Neuronal stem cell (in vitro differentiated cells): ENCODE measurements around the gene C11orf97.
A peak's percentile ranks its signal among the peaks of the same experiment; 100 is the strongest.

ENCODE experiments used
- DNase-seq: peaks from one replicate; pipeline ENCODE4 v3.0.0-alpha.2; 2013; ENCODE audit warnings: low spot score
- H2AFZ ChIP-seq: one replicate; pipeline ENCODE4 v1.6.1; 2013; ENCODE audit warnings: mild to moderate bottlenecking, low read length, inconsistent platforms
- H2AK5ac ChIP-seq: 2 replicates; pipeline ENCODE4 v1.6.1; 2013; ENCODE audit warnings: low read depth, mild to moderate bottlenecking, inconsistent platforms, low read length, moderate library complexity, mixed read lengths
- H2BK120ac ChIP-seq: 2 replicates; pipeline ENCODE4 v1.6.1; 2013; ENCODE audit warnings: low read depth, mild to moderate bottlenecking, inconsistent platforms, low read length, moderate library complexity, mixed read lengths
- H2BK12ac ChIP-seq: one replicate; pipeline ENCODE4 v1.6.1; 2013; ENCODE audit warnings: low read length, inconsistent platforms
- H2BK15ac ChIP-seq: 2 replicates; pipeline ENCODE4 v1.6.1; 2013; ENCODE audit warnings: mild to moderate bottlenecking, low read length, inconsistent platforms, mixed read lengths
- H2BK5ac ChIP-seq: one replicate; pipeline ENCODE4 v1.6.1; 2013; ENCODE audit warnings: inconsistent platforms, mild to moderate bottlenecking, low read length, moderate library complexity
- H3K14ac ChIP-seq: one replicate; pipeline ENCODE4 v1.6.1; 2013; ENCODE audit warnings: low read length, inconsistent platforms
- H3K18ac ChIP-seq: 2 replicates; pipeline ENCODE4 v1.6.1; 2013; ENCODE audit warnings: low read length, inconsistent platforms
- H3K23ac ChIP-seq: 2 replicates; pipeline ENCODE4 v1.6.1; 2013; ENCODE audit warnings: low read depth, mild to moderate bottlenecking, mixed read lengths, low read length, inconsistent platforms; ENCODE audit not compliant: poor library complexity
- H3K27ac ChIP-seq: replicated peaks from 3 replicates; pipeline ENCODE4 v1.5.1; 2013; ENCODE audit warnings: low read length, inconsistent platforms
- H3K27me3 ChIP-seq, 3 experiments: 2 replicates each; pipeline ENCODE4 v1.6.1; 2013; ENCODE audit warnings: low read length in 3 of 3, mild to moderate bottlenecking in 2 of 3, inconsistent platforms in 1 of 3, low read depth in 1 of 3, mixed read lengths in 1 of 3, moderate library complexity in 1 of 3; ENCODE audit not compliant: control insufficient read depth in 3 of 3, insufficient read depth in 3 of 3
- H3K36me3 ChIP-seq, 2 donors: replicated peaks in 1 of 2; 2 replicates each; pipeline ENCODE4 v1.6.1; 2013; ENCODE audit warnings: low read length in 2 of 2; ENCODE audit not compliant: control insufficient read depth in 2 of 2, insufficient read depth in 2 of 2
- H3K4ac ChIP-seq: 2 replicates; pipeline ENCODE4 v1.6.1; 2013; ENCODE audit warnings: inconsistent platforms, mild to moderate bottlenecking, low read length, moderate library complexity
- H3K4me1 ChIP-seq, 2 donors: 1 replicate in 1 of 2; 2 replicates in 1 of 2; pipeline ENCODE4 v1.6.1; 2013; ENCODE audit warnings: low read length in 2 of 2, low read depth in 1 of 2; ENCODE audit not compliant: control insufficient read depth in 2 of 2, insufficient read depth in 1 of 2
- H3K4me2 ChIP-seq: one replicate; pipeline ENCODE4 v1.6.1; 2013; ENCODE audit warnings: mild to moderate bottlenecking, low read length, inconsistent platforms; ENCODE audit not compliant: insufficient read depth, poor library complexity, severe bottlenecking
- H3K4me3 ChIP-seq, 2 donors: 2 replicates each; pipeline ENCODE4 v1.5.1; 2013; ENCODE audit warnings: low read length in 2 of 2, mild to moderate bottlenecking in 2 of 2, inconsistent platforms in 1 of 2, moderate library complexity in 1 of 2
- H3K79me1 ChIP-seq: one replicate; pipeline ENCODE4 v1.6.1; 2013; ENCODE audit warnings: low read depth, mild to moderate bottlenecking, inconsistent platforms, low read length, moderate library complexity
- H3K9ac ChIP-seq: one replicate; pipeline ENCODE4 v1.6.1; 2013; ENCODE audit warnings: mild to moderate bottlenecking, low read depth, low read length, inconsistent platforms; ENCODE audit not compliant: poor library complexity
- H3K9me3 ChIP-seq, 2 donors: replicated peaks in 1 of 2; 2 replicates each; pipeline versions ENCODE3 to v1.6.1; 2013; ENCODE audit warnings: low read length in 2 of 2, mild to moderate bottlenecking in 2 of 2, inconsistent platforms in 1 of 2, low read depth in 1 of 2, mixed read lengths in 1 of 2, moderate library complexity in 1 of 2; ENCODE audit not compliant: control insufficient read depth in 2 of 2, insufficient read depth in 1 of 2
- H4K8ac ChIP-seq: one replicate; pipeline ENCODE4 v1.6.1; 2013; ENCODE audit warnings: low read depth, mild to moderate bottlenecking, inconsistent platforms, low read length, moderate library complexity
- H4K91ac ChIP-seq: one replicate; pipeline ENCODE4 v1.6.1; 2013; ENCODE audit warnings: low read length, low read depth, mild to moderate bottlenecking, inconsistent platforms; ENCODE audit not compliant: poor library complexity
- WGBS, 2 donors: extraction: QIAGEN DNeasy Blood & Tissue Kit; methylation state at CpG; one replicate each; pipeline ENCODE4 v1.1.7; 2013; ENCODE audit warnings: missing lambda C conversion rate in 2 of 2, mixed read lengths in 1 of 2; ENCODE audit not compliant: insufficient read length in 2 of 2, insufficient replicate concordance in 1 of 2; ENCODE audit errors: extremely low coverage in 2 of 2; 5-methylcytosine and 5-hydroxymethylcytosine counted together

C11orf97 gene

DNA sequence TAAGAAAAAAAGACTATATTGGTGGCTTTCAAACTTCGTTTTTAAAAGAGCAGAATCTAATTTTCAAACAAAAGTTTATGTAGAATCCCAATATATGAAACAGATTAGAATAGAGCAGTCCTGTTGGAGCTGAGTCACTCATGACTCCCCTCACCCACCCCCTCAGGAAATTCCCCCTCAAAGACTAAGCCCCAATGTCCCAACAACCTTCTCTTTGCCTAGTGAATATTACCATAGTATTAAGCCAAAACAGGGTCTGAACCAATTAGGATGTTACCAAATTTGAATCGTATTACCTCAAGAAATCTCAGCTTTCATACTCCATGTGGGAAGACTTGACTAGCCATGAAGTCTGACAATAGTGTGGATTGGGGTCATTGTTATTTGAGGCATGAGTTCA, 47.1 kb downstream of the C11orf97 start:
- peaks cover 0 to 4% of the 10 kb centered on the region in 2 donors for H3K4me1 ChIP-seq
- no peak overlapping the region for H2AFZ ChIP-seq
- H2AK5ac ChIP-seq, result no peak overlapping the region
- no peak overlapping the region for H3K4me3 ChIP-seq
- H3K27me3 ChIP-seq, result no peaks in the 10 kb centered on the region
- H3K36me3 ChIP-seq, result no peaks in the 10 kb centered on the region
- no peak overlapping the region for H3K9ac ChIP-seq
- H2BK5ac ChIP-seq, result no peak overlapping the region
- H3K9me3 ChIP-seq, result no peaks in the 10 kb centered on the region
- no peak for DNase-seq
- no peaks in the 10 kb centered on the region for H3K79me1 ChIP-seq
- H3K14ac ChIP-seq, result no peak overlapping the region
- no peak overlapping the region for H4K91ac ChIP-seq
- H3K27ac ChIP-seq, result no peak overlapping the region
- no peak overlapping the region for H2BK120ac ChIP-seq
- no peak overlapping the region for H3K4ac ChIP-seq
- H3K18ac ChIP-seq, result no peak overlapping the region
- no CpG with 5 or more reads among the region's 2 CpGs for WGBS, 2 donors
- H3K23ac ChIP-seq, result no peak overlapping the region
- H4K8ac ChIP-seq, result no peak overlapping the region
- H3K4me2 ChIP-seq, result no peak overlapping the region
- H2BK15ac ChIP-seq, result no peak overlapping the region
- no peak overlapping the region for H2BK12ac ChIP-seq

DNA sequence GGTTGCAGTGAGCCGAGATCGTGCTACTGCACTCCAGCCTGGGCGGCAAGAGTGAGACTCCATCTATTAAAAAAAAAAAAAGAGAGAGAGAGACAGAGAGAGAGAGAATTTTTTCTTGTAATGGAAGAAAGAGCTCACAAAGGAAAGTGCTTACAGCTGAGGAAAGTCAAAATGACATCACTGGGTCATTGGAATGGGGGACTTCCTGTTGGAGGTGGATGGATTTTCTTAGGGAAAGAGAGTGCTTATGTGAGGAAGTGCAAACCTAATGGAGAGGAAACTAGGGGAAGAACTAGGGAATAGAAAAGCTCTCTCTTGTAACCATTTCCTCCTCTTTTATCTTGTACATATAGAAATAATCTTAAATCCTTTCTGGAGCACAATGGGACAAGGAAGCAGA, 48.6 kb downstream of the C11orf97 start:
- Histone ChIP-seq H3K27ac (no peak overlapping the region), H2BK120ac (no peak overlapping the region), H4K91ac (no peak overlapping the region), H3K4me3 (no peak overlapping the region), H3K36me3 (no peaks in the 10 kb centered on the region), H3K9ac (no peak overlapping the region), H3K4me1 (peaks cover 0 to 4% of the 10 kb centered on the region in 2 donors), H3K79me1 (no peaks in the 10 kb centered on the region), H2BK5ac (no peak overlapping the region), H3K27me3 (no peaks in the 10 kb centered on the region), H3K9me3 (no peaks in the 10 kb centered on the region), H3K23ac (no peak overlapping the region), H3K4ac (no peak overlapping the region), H2AK5ac (no peak overlapping the region), H2BK12ac (no peak overlapping the region), H3K18ac (no peak overlapping the region), H2AFZ (no peak overlapping the region), H2BK15ac (no peak overlapping the region), H3K4me2 (no peak overlapping the region), H4K8ac (no peak overlapping the region), H3K14ac (no peak overlapping the region)
- no CpG with 5 or more reads among the region's 3 CpGs for WGBS, 2 donors
- no peak for DNase-seq

DNA sequence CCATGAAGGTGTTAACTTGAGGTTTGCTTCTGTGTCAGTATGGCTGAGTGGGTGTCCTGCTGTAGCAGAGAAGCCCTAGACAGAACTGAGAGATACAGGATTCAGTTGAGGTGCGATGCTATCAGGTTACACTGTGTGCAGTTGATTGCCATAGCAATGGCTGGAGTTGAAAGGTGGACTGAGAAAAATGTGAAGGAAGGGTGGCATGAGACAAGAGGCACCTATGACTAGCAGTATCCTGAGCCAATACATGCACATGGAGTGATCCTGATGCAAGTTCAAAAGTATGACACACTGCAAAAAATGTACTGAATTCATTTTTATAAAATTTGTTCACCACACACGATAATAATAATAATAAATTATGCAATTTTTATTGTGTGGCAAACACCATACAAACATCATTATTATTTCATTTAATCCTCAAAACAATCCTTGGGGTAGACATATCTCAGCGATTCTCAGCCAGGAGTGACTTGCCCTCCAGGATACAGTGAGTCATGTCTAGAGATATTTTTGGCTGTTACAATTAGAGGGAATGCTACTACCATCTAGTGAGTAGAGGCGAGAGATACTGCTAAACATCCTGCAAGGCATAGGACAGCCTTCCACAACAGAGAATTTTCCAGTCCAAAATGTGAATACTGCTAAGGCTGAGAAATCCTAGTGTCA, 51.1 kb downstream of the C11orf97 start:
- Histone ChIP-seq H2BK15ac (no peak overlapping the region), H3K36me3 (no peaks in the 10 kb centered on the region), H2AFZ (no peak overlapping the region), H3K14ac (no peak overlapping the region), H3K4me1 (peaks cover 0 to 4% of the 10 kb centered on the region in 2 donors), H4K8ac (no peak overlapping the region), H3K9ac (no peak overlapping the region), H4K91ac (no peak overlapping the region), H2BK12ac (no peak overlapping the region), H2BK5ac (no peak overlapping the region), H3K9me3 (no peaks in the 10 kb centered on the region), H3K27me3 (no peaks in the 10 kb centered on the region), H3K23ac (no peak overlapping the region), H2AK5ac (no peak overlapping the region), H3K4ac (no peak overlapping the region), H3K4me3 (no peak overlapping the region), H2BK120ac (no peak overlapping the region), H3K27ac (no peak overlapping the region), H3K79me1 (no peaks in the 10 kb centered on the region), H3K4me2 (no peak overlapping the region), H3K18ac (no peak overlapping the region)
- no CpG with 5 or more reads among the region's 4 CpGs for whole genome bisulfite sequencing, 2 donors
- no peak for DNase-seq

DNA sequence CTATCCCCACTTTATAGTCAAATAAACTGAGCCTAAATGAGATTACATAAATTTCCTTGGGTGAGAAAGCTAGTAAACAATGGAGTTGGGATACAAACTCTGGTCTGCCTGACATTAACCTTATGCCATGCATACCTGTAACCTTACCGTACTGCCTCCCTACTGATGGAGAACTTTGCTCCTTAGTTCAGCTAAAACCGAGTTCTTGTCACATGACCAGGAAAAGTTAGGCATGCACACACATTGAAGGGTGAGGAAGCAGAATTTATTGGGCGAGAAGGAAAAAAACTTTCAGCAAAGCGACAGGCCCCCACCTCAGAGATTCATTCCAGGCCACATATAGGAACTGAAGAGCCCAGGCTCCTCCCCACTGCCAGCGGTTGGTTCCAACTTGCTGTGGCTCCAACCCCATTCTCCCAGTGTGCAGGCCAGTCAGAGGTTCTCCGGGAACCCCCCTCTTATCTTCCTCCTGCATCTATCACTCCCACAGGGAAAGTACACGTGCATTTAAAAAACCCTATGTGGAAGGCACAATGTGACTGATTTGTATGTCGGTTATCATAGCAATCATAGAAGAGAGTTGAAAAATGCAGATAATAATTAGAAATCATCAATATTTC, 51.7 kb downstream of the C11orf97 start:
- H2BK120ac ChIP-seq, result no peak overlapping the region
- no peak overlapping the region for H3K27ac ChIP-seq
- no peak overlapping the region for H3K9ac ChIP-seq
- peaks cover 0 to 4% of the 10 kb centered on the region in 2 donors for H3K4me1 ChIP-seq
- no peak overlapping the region for H3K14ac ChIP-seq
- H2BK12ac ChIP-seq, result no peak overlapping the region
- H4K8ac ChIP-seq, result no peak overlapping the region
- no peak overlapping the region for H3K4me2 ChIP-seq
- H3K23ac ChIP-seq, result no peak overlapping the region
- H3K4ac ChIP-seq, result no peak overlapping the region
- H4K91ac ChIP-seq, result no peak overlapping the region
- DNase-seq, result no peak
- no peak overlapping the region for H2AK5ac ChIP-seq
- no peaks in the 10 kb centered on the region for H3K27me3 ChIP-seq
- no peak overlapping the region for H3K18ac ChIP-seq
- no peaks in the 10 kb centered on the region for H3K79me1 ChIP-seq
- H3K9me3 ChIP-seq, result no peaks in the 10 kb centered on the region
- no peak overlapping the region for H3K4me3 ChIP-seq
- no peak overlapping the region for H2BK5ac ChIP-seq
- no CpG with 5 or more reads among the region's 8 CpGs for WGBS, 2 donors
- peak overlapping the region; percentile 11 for H2AFZ ChIP-seq
- H3K36me3 ChIP-seq, result no peaks in the 10 kb centered on the region
- H2BK15ac ChIP-seq, result no peak overlapping the region
